Stimulated activated CD4-positive, alpha-beta T cell treated with anti-CD3 and anti-CD28 coated beads, Interleukin-2, amount 100 ng/mL, for 48 hours (primary cell): ENCODE measurements around the gene BBS9.

ENCODE experiments used
- DNase-seq, 2 donors: peaks; one replicate each; pipeline ENCODE4 v3.0.0-alpha.2; 2020

The BBS9 gene

GRCh38 chr7:33627741-33628140 is 498.4 kb downstream of the BBS9 start:
- DNase-seq: no peak

- DNase-seq: no peak
These were observed 499.5 kb downstream of the BBS9 start for GRCh38 chr7:33628894-33629293.

- DNase-seq: no peak
These were observed 501.0 kb downstream of the BBS9 start for GRCh38 chr7:33630359-33630758.

GRCh38 chr7:33632322-33632721 is 503.0 kb downstream of the BBS9 start:
- DNase-seq: no peak

- DNase-seq: no peak
These were observed 503.6 kb downstream of the BBS9 start for GRCh38 chr7:33632840-33633525.

GRCh38 chr7:33634606-33635005 is 505.2 kb downstream of the BBS9 start:
- DNase-seq: no peak

- DNase-seq: no peak
These were observed 507.0 kb downstream of the BBS9 start for GRCh38 chr7:33636359-33636758.

GRCh38 chr7:33639552-33640197 is 510.3 kb downstream of the BBS9 start:
- no peak for DNase-seq

- DNase-seq: no peak
These were observed 511.4 kb downstream of the BBS9 start for GRCh38 chr7:33640741-33641140.

- DNase-seq: no peak
These were observed 512.9 kb downstream of the BBS9 start for GRCh38 chr7:33642312-33642711.

GRCh38 chr7:33643530-33643929 is 514.2 kb downstream of the BBS9 start:
- no peak for DNase-seq

GRCh38 chr7:33644489-33644888 is 515.1 kb downstream of the BBS9 start:
- no peak for DNase-seq

GRCh38 chr7:33645104-33645503 is 515.7 kb downstream of the BBS9 start:
- DNase-seq: no peak

- DNase-seq: no peak
These were observed 516.8 kb downstream of the BBS9 start for GRCh38 chr7:33646166-33646565.

GRCh38 chr7:33646891-33647391 is 517.6 kb downstream of the BBS9 start:
- no peak for DNase-seq

- no peak for DNase-seq
These were observed 520.4 kb downstream of the BBS9 start for GRCh38 chr7:33649476-33650441.

GRCh38 chr7:33650828-33651227 is 521.5 kb downstream of the BBS9 start:
- DNase-seq: no peak

GRCh38 chr7:33651998-33652515 is 522.7 kb downstream of the BBS9 start:
- no peak for DNase-seq

GRCh38 chr7:33654676-33655075 is 525.3 kb downstream of the BBS9 start:
- DNase-seq: no peak
